HUES6 (cell line): ENCODE data around the gene ARMC6.

Experiments
- H3K27ac ChIP-seq: 2 replicates; pipeline ENCODE4 v1.7.0; 2013; ENCODE audit warnings: low read depth, mild to moderate bottlenecking, low read length, inconsistent platforms
- H3K27me3 ChIP-seq: 2 replicates; pipeline ENCODE4 v1.6.1; 2013; ENCODE audit warnings: low read length; ENCODE audit not compliant: control insufficient read depth, insufficient read depth
- H3K36me3 ChIP-seq: 2 replicates; pipeline ENCODE4 v1.6.1; 2013; ENCODE audit warnings: low read length; ENCODE audit not compliant: control insufficient read depth, insufficient read depth
- H3K4me1 ChIP-seq: 2 replicates; pipeline ENCODE4 v1.6.1; 2013; ENCODE audit warnings: low read length; ENCODE audit not compliant: control insufficient read depth, insufficient read depth
- H3K4me3 ChIP-seq: 2 replicates; pipeline ENCODE4 v1.5.1; 2013; ENCODE audit warnings: low read depth, low read length
- H3K9ac ChIP-seq: one replicate; pipeline ENCODE4 v1.6.1; 2013; ENCODE audit warnings: mild to moderate bottlenecking, low read length
- H3K9me3 ChIP-seq: 2 replicates; pipeline ENCODE4 v1.6.1; 2013; ENCODE audit warnings: low read depth, low read length; ENCODE audit not compliant: control insufficient read depth, insufficient read depth

The ARMC6 gene

GRCh38 chr19:19033426-19034203, at the start of gene ARMC6, which contains the start of gene SUGP2:
Gene ARMC6 (plus strand): TSS chr19:19033603. CDS start chr19:19034210, 607 bp downstream.
Gene SUGP2 (minus strand): TSS chr19:19033517. CDS start chr19:19031071, 2,446 bp downstream.
- 0 out of 2 replicates have a peak, but pooled peaks cover 3% of the 10 kb centered on the region for H3K4me1 ChIP-seq

GRCh38 chr19:18984251-18984650, 49.2 kb upstream of the ARMC6 start:
- H3K4me1 ChIP-seq, result peaks cover 2% of the 10 kb centered on the region; the same call in 1 of the 2 replicates
- peaks cover 5% of the 10 kb centered on the region; the same call in 1 of the 2 replicates for H3K27me3 ChIP-seq
- no peaks in the 10 kb centered on the region for H3K9me3 ChIP-seq
- H3K4me3 ChIP-seq, result no peak overlapping the region
- no peak overlapping the region for H3K27ac ChIP-seq
- H3K36me3 ChIP-seq, result no peaks in the 10 kb centered on the region
- H3K9ac ChIP-seq, result no peak overlapping the region

More at GRCh38 chr19:19033426-19034203, at the start of gene ARMC6, which contains the start of gene SUGP2:
- Histone ChIP-seq H3K27ac (peak within 1 kb of the TSS; percentile 75; the same call in 1 of the 2 replicates), H3K4me3 (peak within 1 kb of the TSS; percentile 92), H3K9me3 (peaks cover 14% of the 10 kb centered on the region), H3K36me3 (peaks cover 50% of the 10 kb centered on the region), H3K9ac (peak within 1 kb of the TSS; percentile 80), H3K27me3 (no peaks in the 10 kb centered on the region)

- H3K4me1 ChIP-seq, result peaks cover 2% of the 10 kb centered on the region; the same call in 1 of the 2 replicates
- no peaks in the 10 kb centered on the region for H3K9me3 ChIP-seq
- no peak overlapping the region for H3K27ac ChIP-seq
- peaks cover 5% of the 10 kb centered on the region; the same call in 1 of the 2 replicates for H3K27me3 ChIP-seq
- no peaks in the 10 kb centered on the region for H3K36me3 ChIP-seq
- no peak overlapping the region for H3K9ac ChIP-seq
- H3K4me3 ChIP-seq, result no peak overlapping the region
These were observed 48.1 kb upstream of the ARMC6 start for GRCh38 chr19:18985257-18985656.

- Histone ChIP-seq H3K9me3 (no peaks in the 10 kb centered on the region), H3K27me3 (peaks cover 4% of the 10 kb centered on the region; the same call in 1 of the 2 replicates), H3K27ac (no peak overlapping the region), H3K9ac (no peak overlapping the region), H3K4me3 (no peak overlapping the region), H3K4me1 (peaks cover 2% of the 10 kb centered on the region; the same call in 1 of the 2 replicates), H3K36me3 (peaks cover 4% of the 10 kb centered on the region)
These were observed 45.9 kb upstream of the ARMC6 start for GRCh38 chr19:18987456-18987855.

GRCh38 chr19:18989316-18989715, 44.1 kb upstream of the ARMC6 start:
- H3K27ac ChIP-seq, result no peak overlapping the region
- H3K4me1 ChIP-seq, result peaks cover 2% of the 10 kb centered on the region; the same call in 1 of the 2 replicates
- H3K27me3 ChIP-seq, result no peaks in the 10 kb centered on the region
- no peak overlapping the region for H3K4me3 ChIP-seq
- H3K9ac ChIP-seq, result no peak overlapping the region
- no peaks in the 10 kb centered on the region for H3K9me3 ChIP-seq
- peaks cover 23% of the 10 kb centered on the region for H3K36me3 ChIP-seq

- Histone ChIP-seq H3K4me3 (no peak overlapping the region), H3K27ac (no peak overlapping the region), H3K36me3 (peaks cover 32% of the 10 kb centered on the region), H3K27me3 (no peaks in the 10 kb centered on the region), H3K9ac (no peak overlapping the region), H3K9me3 (no peaks in the 10 kb centered on the region), H3K4me1 (peaks cover 2% of the 10 kb centered on the region; the same call in 1 of the 2 replicates)
These were observed 43.2 kb upstream of the ARMC6 start for GRCh38 chr19:18990128-18990708.

GRCh38 chr19:18991006-18991405, 42.4 kb upstream of the ARMC6 start:
- H3K36me3 ChIP-seq, result peaks cover 37% of the 10 kb centered on the region

GRCh38 chr19:18991468-18991867, 41.9 kb upstream of the ARMC6 start:
- Histone ChIP-seq H3K9me3 (no peaks in the 10 kb centered on the region), H3K36me3 (peaks cover 37% of the 10 kb centered on the region)

More at GRCh38 chr19:18991006-18991405, 42.4 kb upstream of the ARMC6 start:
- Histone ChIP-seq H3K27ac (no peak overlapping the region), H3K4me3 (no peak overlapping the region), H3K27me3 (no peaks in the 10 kb centered on the region), H3K9ac (no peak overlapping the region), H3K9me3 (no peaks in the 10 kb centered on the region), H3K4me1 (peaks cover 2% of the 10 kb centered on the region; the same call in 1 of the 2 replicates)

GRCh38 chr19:18992696-18993095, 40.7 kb upstream of the ARMC6 start:
- Histone ChIP-seq H3K27ac (no peak overlapping the region), H3K9me3 (no peaks in the 10 kb centered on the region), H3K9ac (no peak overlapping the region), H3K36me3 (peaks cover 46% of the 10 kb centered on the region), H3K4me1 (no peaks in the 10 kb centered on the region), H3K27me3 (no peaks in the 10 kb centered on the region), H3K4me3 (no peak overlapping the region)

More at GRCh38 chr19:18991468-18991867, 41.9 kb upstream of the ARMC6 start:
- Histone ChIP-seq H3K27me3 (no peaks in the 10 kb centered on the region), H3K4me3 (no peak overlapping the region), H3K9ac (no peak overlapping the region), H3K4me1 (peaks cover 1% of the 10 kb centered on the region; the same call in 1 of the 2 replicates), H3K27ac (no peak overlapping the region)

- Histone ChIP-seq H3K4me1 (no peaks in the 10 kb centered on the region), H3K36me3 (peaks cover 50% of the 10 kb centered on the region), H3K4me3 (no peak overlapping the region)
These were observed 40.3 kb upstream of the ARMC6 start for GRCh38 chr19:18993115-18993514.

GRCh38 chr19:18995804-18996241, 37.6 kb upstream of the ARMC6 start:
- no peak overlapping the region for H3K27ac ChIP-seq
- peaks cover 77% of the 10 kb centered on the region for H3K36me3 ChIP-seq
- H3K27me3 ChIP-seq, result no peaks in the 10 kb centered on the region
- no peak overlapping the region for H3K4me3 ChIP-seq
- no peaks in the 10 kb centered on the region for H3K4me1 ChIP-seq
- no peaks in the 10 kb centered on the region for H3K9me3 ChIP-seq
- H3K9ac ChIP-seq, result no peak overlapping the region

More at GRCh38 chr19:18993115-18993514, 40.3 kb upstream of the ARMC6 start:
- no peak overlapping the region for H3K27ac ChIP-seq
- no peak overlapping the region for H3K9ac ChIP-seq
- H3K9me3 ChIP-seq, result no peaks in the 10 kb centered on the region
- no peaks in the 10 kb centered on the region for H3K27me3 ChIP-seq
